ENCODE data around the gene VSIR. TPM values are rescaled to one million over a fixed set of nuclear protein-coding genes. Genes with fewer than 3 reads are reported as not detected.

VSIR gene
- polyA plus RNA-seq (2013, experiment 1 of 2; ENCODE audit: insufficient read length): 9.5 TPM
- polyA plus RNA-seq (2013, experiment 2 of 2; ENCODE audit: insufficient read length): 9.7 TPM

DNA sequence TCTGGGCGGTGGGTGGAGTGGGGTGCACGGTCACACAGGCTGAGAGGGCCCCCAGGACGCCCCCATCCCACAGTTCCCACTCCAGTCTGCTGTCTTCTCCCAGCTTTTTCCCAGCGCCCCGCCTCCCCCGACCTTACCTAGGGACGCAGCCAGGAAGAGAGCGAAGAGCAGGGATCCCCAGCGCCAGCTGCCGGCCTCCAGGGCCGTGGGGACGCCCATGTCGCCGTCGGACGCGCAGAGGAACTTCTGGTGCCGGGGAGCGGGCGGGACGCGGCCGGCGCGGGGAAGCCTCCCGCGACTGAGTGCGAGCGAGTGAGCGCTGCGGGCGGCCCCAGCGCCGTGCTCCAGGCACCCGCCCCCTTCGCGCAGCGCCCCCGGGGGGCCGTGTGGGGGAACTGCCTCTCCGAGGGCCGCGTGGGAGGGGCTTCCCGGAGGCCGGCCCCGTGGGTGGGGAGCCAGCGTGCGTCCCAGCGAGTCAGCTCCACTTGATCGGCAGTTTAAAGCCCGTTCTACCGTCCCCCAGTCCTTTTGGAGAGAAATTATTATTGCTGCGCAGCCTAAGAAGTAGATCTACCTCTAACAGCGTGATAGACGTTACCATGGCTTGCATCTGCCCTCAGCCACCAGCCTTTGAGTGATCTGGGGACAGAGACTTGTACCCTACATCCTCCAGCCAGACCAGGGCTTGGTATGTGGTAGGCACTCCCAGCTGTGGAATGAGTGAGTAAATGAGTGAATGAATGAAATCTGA is at the start of gene VSIR:
Gene VSIR, minus strand, starts transcription at position 300 of the 751 bp plus-strand sequence. Its CDS starts 81 bp downstream, at position 219.
- peak; percentile 75 for DNase-seq

DNA sequence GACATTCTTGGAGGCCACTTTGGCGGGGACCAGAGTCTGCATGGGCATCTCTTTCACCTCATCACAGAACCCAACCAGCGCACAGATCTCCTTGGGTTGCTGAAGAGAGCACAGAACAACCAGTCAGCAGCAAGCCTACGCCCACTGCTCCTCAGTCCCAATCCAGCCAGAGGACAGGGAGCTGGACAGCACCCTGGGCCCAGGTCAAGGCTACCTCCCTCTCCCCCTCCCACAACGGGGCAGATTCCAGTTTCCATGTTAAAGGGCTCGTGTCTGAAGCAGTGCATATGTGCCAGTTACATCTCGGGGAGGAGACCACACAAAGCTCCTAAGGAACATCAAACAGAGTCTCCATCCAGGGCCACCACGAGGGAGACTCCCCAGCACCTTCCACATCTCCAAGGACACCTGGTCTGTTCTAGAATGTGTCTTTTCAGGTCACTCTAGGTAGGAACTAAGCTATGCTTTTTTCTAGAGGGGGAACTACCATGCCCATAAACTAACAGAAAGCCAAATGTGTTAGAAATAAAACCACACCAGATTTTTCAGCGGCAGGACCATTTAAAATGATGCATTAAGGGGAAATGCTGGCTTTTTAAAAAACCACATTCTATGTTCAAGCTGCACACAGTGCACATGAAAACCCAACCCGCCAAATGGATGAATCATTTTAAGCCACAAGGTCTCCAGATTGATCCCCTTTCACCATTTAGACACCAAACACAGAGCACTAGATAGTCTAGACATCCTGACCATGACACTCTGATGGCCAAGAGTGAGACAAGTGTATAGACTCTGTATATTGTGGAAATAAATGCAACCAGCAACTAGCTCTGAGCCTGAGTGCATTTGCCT is 48.8 kb upstream of the VSIR start:
- DNase-seq: peak; percentile 43

DNA sequence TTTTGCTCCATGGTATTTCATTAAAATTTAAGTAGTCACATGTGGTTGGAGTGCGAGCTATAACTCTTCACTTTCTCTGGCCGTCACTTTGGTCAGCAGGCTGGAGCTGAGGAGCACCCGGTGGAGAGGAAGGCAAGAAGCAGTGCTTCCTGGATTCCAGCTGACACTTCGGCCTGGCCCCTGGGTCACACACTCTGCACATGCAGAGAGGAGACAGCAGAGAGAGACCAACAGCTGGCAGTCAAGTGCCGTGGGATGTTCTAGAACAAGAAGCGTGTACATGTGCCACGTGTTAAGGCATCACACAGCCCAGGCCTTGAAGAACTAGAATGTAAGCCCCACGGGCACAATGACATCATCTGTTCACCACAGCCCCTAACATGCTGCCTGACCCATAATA is 47.6 kb upstream of the VSIR start:
- no peak for DNase-seq

DNA sequence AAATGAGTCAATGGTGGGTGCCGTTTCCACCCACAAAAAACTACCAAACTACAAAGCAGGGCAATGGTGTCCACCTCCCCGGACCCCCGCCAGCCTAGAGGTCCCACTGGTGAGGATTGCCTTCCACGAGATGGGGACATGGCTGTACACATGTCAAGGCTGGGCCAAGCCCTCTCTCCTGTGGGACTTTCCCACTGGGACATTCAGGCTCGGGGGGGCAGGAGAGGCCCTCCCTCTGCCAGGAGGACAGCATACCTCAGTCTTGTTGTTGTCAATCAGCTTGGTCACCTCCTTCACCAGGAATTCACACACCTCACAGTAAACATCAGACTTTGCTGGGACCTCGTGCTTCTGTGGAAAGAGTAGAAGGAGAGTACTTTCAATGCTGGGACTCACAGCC is 46.7 kb upstream of the VSIR start:
- DNase-seq: no peak

DNA sequence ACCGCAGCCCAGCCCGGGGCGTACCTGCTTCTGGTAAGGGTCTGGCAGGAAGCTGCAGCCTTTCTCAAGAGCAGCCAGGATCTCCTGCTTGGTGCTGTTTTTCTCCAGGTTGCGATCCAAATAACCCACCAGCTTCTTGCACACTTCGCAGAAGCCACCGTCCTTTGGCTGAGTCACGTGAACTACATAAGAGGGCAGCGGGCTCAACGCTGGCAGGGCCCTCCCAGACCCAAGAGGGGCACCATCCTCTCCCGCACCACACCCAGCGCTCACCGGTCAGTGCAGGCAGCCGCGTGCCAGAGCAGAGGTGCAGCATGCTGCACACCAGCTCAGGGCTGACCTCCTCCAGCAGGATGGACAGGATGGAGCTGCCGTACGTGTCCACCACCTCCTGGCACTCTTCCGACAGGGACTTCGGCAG is 46.1 kb upstream of the VSIR start:
- DNase-seq: no peak

DNA sequence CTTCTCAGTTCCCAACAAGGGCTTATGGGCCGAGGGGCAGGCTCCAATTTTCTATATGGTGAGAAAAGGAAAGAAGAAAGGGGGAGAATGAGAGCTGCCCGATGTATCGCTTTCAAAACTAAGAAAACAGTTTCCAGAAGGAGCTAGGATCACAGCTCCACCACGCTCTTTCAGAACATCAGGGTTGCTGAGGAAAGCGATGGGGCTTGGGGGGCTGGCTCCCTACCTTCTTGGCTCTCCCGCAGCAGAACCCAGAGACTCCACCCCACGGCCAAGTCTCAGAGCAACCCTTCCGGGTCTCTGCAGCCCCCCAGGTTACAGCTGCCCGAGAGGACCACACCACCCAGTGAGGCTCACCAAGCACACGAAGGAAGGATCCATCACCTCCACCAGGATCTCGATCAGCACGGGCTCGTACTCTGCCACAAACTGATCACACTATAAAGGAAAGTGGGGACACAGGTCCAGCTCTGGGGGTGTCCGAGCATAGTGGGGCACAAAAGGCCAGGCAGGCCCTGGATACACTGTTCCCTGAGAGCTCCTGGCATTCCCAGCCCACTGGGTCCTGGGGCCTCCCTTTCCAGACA is 45.4 kb upstream of the VSIR start:
- DNase-seq: no peak

DNA sequence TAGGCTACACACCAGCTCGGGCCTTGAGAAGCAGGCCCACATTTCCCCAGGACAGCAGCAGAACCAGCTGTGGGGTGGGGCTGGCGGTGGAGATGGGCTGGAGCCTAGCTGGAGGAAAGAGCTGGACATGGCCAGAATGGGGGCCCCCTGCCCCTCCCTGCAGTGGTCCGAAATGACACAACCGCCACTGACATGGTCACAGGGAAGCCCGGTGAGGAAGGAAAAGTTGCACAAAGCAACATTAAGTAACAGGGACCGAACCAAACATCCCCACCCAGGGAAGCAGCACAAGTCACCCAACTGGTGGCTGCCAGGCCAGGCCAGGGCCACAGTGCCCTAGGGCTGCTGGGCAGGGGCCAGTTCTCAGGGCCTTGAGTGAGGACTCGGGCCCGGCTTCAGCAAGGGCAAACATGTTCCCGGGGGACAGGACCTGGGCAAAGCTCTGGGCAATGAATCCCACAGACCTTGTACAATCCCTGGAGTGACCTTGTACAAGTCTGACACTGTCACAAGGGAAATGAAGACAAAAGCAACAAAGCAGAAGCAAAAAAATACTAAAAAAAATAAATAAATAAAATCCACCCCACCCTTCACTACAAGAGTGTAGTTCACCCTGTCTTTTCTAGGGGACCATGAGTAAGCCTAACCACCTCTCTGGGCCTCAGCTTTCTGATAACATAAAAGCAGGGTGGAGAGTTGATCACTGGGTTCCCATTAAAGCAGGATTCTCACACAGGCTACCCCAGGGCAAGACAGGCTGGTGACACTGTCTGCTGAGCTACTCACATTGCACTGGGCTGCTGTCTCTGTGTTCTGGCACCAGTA is 44.7 kb upstream of the VSIR start:
- DNase-seq: no peak

DNA sequence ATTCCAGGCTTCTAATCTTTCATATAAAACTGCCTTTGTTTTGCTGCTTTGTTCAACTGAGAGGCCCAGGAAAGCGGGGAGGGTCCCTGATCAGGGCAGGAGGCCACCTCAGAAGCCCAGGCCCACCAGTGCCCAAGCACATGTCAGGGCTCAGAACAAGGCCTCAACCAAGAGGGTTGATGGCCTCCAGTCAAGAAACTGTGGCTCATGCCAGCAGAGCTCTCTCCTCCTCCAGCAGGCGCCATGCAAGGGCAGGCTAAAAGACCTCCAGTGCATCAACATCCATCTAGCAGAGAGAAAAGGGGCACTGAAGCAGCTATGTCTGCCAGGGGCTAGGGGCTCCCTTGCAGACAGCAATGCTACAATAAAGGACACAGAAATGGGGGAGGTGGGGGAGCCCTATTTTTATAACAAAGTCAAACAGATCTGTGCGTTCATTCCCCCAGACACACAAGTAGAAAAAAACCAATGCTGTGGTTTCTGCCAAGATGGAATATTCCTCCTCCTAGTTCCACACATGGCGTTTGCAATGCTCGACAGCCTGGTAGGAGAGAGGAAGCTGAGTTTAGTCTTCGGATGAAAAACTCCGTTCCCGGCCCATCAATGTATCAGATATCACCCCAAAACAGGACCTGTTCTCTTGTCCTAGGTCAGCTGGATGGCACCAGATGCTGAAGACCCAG is 43.8 kb upstream of the VSIR start:
- DNase-seq: no peak

DNA sequence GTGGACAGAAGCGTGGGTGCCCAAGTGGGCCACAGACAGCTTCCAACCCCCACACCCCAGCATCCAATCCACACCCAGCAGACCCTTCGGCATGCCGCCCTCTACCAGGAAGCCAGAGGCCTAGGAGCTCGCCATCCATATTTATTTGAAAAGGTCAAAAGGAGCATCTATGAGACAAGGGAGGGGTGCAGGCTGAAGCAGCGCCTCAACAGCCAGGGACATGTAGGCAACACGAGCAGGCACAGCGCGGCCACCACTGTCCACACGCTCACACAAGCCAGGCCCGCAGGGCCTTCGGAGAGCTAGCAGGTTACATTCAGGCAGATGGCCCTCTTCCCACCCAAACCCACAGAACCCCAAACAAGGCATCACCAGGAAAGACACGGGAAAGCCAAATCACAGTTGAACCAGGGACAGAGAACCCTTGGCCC is 43.1 kb upstream of the VSIR start:
- DNase-seq: no peak

DNA sequence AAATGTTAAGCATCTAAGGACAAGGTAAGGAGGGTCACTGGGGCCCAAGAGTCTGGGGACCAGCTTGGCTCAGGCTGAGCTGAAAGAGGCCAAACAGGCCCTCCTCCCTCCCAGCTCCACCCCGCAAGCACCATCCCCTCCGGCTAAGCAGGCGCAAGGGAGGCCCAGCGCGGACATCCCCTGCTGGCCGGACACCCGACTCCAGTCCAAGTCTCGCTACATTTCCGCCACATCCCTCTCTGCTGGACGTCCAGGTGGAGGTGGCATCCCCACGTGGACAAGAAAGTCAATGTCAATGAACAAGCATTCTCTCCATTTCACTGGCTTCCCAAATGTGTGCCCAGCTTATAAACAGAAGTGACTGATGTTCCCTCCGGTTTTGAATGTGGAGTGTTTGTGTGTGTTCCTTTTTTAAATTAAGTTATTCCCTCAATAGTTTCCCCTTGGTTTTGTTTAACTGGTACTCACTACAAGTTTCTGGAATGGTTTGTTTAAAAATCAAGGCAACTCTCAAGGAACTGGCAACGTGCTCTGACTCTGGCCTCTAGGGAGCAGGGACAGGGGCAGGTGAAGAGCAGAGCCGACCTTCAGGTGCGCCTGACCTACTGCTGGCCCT is 42.3 kb upstream of the VSIR start:
- DNase-seq: no peak

DNA sequence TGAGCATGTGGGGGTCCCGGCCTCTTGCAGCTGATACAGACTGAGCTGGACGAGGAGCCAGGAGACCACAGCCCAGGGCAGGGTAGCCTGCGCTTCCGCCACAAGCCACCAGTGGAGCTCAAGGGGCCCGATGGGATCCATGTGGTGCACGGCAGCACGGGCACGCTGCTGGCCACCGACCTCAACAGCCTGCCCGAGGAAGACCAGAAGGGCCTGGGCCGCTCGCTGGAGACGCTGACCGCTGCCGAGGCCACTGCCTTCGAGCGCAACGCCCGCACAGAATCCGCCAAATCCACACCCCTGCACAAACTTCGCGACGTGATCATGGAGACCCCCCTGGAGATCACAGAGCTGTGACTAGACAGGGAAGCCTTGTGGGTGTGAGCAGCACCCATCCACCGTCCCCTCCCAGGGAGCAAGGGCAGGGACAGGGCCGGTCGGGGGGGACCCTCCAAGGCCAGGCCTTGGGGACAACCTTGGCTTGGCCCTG is 41.6 kb upstream of the VSIR start:
- no peak for DNase-seq

DNA sequence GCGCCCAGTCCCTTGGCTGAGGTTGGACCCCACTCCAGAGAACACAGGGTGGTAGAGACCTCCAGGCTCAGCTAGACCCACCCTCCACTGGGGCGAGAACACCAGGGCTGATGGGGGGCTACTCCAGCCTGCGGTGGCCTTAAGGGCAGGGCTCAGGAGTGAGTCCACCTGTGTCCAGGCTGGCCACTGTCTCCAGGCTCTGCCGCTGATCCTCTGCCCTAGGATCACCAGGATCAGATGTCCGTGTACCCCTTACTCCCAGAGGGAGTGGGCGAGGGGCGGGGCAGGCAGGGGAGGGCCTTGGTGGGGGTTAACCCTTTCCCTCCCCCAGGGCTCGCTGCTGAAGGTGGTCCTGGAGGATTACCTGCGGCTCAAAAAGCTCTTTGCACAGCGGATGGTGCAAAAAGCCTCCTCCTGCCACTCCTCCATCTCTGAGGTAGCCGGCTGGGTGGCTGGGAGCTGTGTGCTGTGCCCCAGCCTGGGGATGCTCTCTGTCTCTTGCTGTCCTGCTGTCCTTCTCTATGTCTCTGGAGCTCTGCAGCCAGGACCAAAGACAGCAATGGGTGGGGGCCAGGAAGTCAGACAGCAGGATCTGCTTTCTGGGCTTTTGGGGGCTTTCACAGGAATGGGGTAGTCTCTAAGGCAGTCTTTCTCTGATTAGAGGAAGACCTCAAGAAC is 39.7 kb upstream of the VSIR start:
- DNase-seq: no peak

DNA sequence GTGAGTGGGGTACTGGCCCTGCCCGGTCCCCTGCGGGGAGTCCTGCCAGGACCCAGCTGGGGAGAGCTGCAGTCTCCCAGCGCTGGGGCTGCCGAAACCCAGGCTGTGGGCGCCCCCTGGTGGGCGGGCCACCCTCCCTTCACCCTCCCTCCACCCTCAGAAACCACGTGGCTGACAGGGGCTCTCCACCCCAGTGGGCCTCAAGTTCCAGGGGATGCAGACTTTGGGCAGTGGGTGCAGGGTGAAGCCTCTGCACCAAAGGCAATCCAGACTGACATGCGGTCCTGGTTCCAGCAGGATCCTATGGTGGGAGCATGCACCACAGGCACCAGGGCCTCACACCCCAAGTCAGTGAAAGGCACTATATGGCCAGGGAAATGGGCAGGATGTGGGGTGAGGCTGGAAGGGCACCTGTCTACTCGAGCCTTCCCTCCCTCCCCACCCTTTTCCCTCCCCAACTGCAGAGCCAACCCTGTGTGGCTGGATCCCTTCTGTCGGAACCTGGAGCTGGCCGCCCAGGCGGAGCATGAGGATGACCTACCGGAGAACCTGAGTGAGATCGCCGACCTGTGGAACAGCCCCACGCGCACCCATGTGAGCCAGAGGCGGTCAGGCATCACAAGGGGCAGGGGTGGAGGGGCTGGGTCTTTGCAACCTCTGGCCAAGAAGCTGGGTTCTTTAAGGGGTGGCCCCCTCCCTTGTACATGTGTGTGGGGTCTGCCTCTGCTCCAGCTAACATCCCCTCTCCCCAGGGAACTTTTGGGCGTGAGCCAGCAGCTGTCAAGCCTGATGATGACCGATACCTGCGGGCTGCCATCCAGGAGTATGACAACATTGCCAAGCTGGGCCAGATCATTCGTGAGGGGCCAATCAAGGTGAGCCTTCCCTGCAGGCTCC is 38.9 kb upstream of the VSIR start:
- DNase-seq: peak; percentile 53

DNA sequence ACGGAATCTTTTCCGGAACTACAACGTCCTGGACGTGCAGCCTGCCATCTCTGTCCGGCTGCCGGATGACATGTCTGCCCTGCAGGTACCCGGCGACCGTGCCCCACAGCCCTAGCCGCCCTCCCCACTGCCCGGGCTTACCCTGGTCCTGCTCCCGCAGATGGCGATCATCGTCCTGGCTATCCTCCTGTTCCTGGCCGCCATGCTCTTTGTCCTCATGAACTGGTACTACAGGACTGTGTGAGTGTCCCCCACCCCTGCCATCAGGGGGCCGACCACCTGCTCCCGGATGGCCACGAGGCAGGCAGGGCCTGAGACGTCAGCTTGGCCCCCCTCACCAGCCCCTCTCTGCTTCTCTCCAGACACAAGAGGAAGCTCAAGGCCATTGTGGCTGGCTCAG is 38.0 kb upstream of the VSIR start:
- DNase-seq: no peak

DNA sequence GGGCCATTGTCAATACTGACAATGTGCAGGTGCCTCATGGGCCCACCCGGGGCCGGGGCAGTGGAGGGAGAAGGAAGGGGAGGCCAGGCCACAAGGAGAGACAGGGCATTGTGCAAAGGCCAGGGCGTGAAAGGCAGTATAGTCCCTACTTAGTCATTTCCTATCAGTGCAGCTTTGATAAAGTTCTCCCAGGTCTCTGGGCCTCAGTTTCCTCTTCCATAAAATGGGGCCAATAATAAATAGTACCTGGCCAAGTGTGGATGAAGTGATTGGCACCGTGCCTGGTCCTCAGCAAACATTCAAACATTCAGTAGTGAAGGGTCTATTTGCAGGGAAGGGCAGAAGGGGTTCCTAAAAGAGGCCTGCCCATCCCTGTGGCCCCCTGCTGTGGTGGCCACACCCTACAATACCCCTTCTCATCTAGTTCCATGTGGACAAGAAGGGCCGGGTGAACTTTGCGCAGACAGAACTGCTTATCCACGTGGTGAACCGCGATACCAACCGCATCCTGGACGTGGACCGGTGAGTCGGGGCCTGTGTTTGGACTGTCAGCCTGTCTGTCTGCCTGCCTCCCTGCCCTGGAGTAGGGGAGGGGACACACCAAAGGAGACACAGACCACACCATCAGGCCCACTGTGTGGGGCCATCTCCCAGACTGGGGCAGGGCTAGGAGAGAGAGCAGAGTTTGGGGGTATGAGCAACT is 36.9 kb upstream of the VSIR start:
- no peak for DNase-seq

DNA sequence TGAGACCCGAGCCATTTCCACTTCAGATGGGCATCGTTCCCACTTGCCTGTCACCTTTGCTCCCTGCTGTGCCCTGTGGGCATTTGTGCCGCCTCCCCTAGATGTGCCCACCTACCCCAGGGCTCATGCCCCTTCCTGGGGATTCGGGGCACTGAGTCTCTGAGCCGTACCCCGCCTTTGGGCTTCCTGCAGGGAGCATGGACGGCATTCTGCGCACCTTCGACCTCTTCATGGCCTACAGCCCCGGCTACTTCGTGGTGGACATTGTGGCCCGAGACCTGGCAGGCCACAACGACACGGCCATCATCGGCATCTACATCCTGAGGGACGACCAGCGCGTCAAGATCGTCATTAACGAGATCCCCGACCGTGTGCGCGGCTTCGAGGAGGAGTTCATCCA is 36.3 kb upstream of the VSIR start:
- no peak for DNase-seq

DNA sequence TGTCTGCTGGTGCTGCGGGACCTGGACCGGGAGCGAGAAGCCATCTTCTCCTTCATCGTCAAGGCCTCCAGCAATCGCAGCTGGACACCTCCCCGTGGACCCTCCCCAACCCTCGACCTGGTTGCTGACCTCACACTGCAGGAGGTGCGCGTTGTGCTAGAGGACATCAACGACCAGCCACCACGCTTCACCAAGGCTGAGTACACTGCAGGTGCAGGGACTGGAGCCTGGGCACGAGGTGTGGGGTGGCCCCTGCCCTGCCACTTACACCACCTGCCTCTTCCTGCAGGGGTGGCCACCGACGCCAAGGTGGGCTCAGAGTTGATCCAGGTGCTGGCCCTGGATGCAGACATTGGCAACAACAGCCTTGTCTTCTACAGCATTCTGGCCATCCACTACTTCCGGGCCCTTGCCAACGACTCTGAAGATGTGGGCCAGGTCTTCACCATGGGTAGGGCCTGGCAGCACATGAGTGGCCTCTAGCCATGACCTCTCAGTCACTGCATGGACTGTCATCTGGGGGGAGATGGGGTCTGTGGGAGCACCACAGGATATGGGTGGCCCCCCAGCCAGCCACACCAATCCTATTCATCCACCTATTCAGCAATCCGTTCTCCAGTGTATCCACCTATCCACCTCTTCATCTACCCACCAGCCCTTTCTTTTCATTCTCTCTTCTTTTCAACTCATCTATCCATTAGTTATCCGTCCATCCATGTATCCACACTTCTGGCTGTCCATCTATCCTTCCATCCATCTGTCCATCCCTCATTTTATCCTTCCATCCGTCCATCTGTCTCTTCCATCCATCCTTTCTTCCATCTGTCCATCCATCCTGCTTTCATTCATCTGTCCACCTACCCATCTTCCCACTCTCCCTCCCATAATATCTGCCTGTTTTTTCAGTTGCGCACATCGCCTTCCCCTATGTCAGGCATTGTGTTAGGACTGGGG is 34.5 kb upstream of the VSIR start:
- no peak for DNase-seq
